Measurements from ENCODE around the gene TTC39C.

The TTC39C gene

GRCh38 chr18:24053211-24053610, 38.7 kb downstream of the TTC39C start:
- TF ChIP-seq GABPA (IDR thresholded peaks at IDR 0.05; ENCODE audit: low read depth) (no peak), REST (IDR thresholded peaks at IDR 0.05; ENCODE audit: insufficient replicate concordance, low read depth) (no peak), SPI1 (IDR thresholded peaks at IDR 0.05; ENCODE audit: borderline replicate concordance, low read depth) (no peak), CTCF (IDR thresholded peaks at IDR 0.05; ENCODE audit: insufficient read depth, low read length) (no peak), POLR2AphosphoS5 (IDR thresholded peaks at IDR 0.05; ENCODE audit: low read depth) (no peak)
- DNase-seq (ENCODE audit: low read depth in 1 of 2, low spot score in 1 of 2): no peak
- no peak overlapping the region for H3K27ac ChIP-seq (replicated peaks)
- H3K27me3 ChIP-seq (ENCODE audit: insufficient read depth, poor library complexity, severe bottlenecking): no peaks in the 10 kb centered on the region
- H3K4me3 ChIP-seq (replicated peaks; ENCODE audit: insufficient read depth, low read length): no peak overlapping the region

- H3K27me3 ChIP-seq (ENCODE audit: insufficient read depth, poor library complexity, severe bottlenecking): no peaks in the 10 kb centered on the region
- H3K27ac ChIP-seq (replicated peaks): no peak overlapping the region
- no peak overlapping the region for H3K4me3 ChIP-seq (replicated peaks; ENCODE audit: insufficient read depth, low read length)
- TF ChIP-seq GABPA (IDR thresholded peaks at IDR 0.05; ENCODE audit: low read depth) (no peak), POLR2AphosphoS5 (IDR thresholded peaks at IDR 0.05; ENCODE audit: low read depth) (no peak), REST (IDR thresholded peaks at IDR 0.05; ENCODE audit: insufficient replicate concordance, low read depth) (no peak), SPI1 (IDR thresholded peaks at IDR 0.05; ENCODE audit: borderline replicate concordance, low read depth) (no peak), CTCF (IDR thresholded peaks at IDR 0.05; ENCODE audit: insufficient read depth, low read length) (no peak)
- no peak for DNase-seq (ENCODE audit: low read depth in 1 of 2, low spot score in 1 of 2)
These were observed 39.6 kb downstream of the TTC39C start for GRCh38 chr18:24054130-24054529.

- no peak overlapping the region for H3K27ac ChIP-seq (replicated peaks)
- TF ChIP-seq GABPA (IDR thresholded peaks at IDR 0.05; ENCODE audit: low read depth) (no peak), POLR2AphosphoS5 (IDR thresholded peaks at IDR 0.05; ENCODE audit: low read depth) (no peak), CTCF (IDR thresholded peaks at IDR 0.05; ENCODE audit: insufficient read depth, low read length) (no peak), REST (IDR thresholded peaks at IDR 0.05; ENCODE audit: insufficient replicate concordance, low read depth) (no peak), SPI1 (IDR thresholded peaks at IDR 0.05; ENCODE audit: borderline replicate concordance, low read depth) (no peak)
- no peak for DNase-seq (ENCODE audit: low read depth in 1 of 2, low spot score in 1 of 2)
- H3K4me3 ChIP-seq (replicated peaks; ENCODE audit: insufficient read depth, low read length): no peak overlapping the region
- no peaks in the 10 kb centered on the region for H3K27me3 ChIP-seq (ENCODE audit: insufficient read depth, poor library complexity, severe bottlenecking)
These were observed 40.7 kb downstream of the TTC39C start for GRCh38 chr18:24055009-24055804.
